RPMI8226 (cell line): ENCODE data around the gene PLIN4.

Source experiments
- DNase-seq: peaks from one replicate; pipeline ENCODE4 v3.0.0-alpha.2; 2015

PLIN4 gene

DNA sequence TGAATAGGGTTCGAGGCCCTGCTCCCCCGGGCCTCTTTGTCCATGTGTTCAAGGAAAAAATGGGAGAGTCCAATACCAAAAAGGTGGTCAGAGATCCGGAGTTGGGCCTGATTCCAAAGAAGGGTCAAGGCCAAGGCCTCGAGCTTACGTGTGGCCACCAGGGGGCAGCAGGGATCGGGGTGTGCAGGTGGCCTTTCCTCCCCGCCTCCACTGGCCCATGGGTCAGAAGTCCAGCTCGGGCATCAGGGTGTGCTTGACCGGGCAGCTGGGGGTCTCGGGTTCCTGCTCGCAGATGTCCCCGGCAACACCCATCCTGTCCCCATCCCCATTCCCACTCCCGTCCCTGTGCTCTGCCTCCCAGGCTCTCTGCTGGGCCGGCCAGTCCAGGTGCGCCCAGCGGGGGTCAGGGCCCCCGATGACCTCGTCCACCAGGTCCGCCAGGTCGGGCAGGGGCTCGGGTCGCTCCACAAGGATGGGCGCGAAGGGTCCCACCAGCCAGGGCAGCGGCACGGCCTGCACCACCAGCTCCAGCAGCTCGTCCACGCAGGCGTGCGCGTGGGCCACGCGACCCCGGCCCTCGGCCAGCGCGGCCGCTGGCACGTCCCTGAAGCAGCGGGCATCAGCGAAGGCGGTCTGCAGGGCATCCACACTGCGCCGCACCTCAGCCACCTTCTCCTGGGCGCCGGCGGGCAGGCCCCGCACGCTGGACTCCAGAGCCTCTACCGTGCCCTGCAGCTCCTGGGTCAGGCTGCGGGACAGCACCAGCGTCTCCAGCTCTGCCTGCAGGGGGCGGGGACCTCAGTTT is 5.2 kb upstream of the PLIN4 start:
- peak; percentile 62 for DNase-seq

DNA sequence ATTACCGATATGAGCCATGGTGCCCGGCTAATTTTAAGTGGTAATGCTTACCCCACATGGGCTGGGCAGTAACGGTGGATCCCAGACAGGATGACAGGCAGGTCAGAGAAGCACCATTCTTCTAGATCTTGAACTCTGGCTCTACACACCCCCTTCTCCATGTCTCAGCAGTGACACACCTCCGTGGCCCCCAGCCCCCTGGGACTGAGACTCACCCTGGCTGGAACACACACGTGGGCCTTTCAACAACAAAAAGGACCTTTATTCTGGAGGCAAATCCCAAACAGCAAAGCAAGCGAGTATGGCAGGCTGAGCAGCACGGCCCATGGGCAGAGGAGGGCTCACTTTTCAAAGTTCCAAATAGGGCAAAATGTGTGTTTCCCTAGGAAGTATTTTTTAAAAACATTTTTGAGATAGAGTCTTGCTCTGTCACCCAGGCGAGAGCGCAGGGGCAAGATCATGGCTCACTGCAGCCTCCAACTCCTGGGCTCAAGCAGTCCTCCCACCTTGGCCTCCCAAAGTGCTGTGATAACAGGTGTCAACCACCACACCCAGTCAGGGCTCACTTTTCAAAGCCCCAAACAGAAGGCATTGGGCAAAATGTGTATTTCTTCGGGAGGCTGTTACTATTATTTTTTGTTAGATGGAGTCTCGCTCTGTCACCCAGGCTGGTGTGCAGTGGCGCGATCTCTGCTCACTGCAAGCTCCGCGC is 4.2 kb upstream of the PLIN4 start:
- DNase-seq: no peak

DNA sequence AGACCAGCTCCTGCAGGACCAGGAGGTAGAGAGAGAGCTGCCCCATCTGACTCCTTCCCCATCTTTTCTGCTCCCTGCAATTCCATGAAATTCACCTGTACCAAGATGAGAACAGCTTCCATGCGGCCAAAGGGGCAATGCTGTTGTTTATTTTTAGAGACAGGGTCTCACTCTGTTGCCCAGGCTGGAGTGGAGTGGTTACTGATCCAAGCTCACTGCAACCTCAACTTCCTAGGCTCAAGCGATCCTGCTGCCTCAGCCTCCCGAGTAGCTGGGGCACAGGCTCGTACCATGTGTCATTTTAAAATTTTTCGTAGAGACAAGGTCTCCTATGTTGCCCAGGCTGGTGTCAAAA is 3.6 kb upstream of the PLIN4 start:
- no peak for DNase-seq

DNA sequence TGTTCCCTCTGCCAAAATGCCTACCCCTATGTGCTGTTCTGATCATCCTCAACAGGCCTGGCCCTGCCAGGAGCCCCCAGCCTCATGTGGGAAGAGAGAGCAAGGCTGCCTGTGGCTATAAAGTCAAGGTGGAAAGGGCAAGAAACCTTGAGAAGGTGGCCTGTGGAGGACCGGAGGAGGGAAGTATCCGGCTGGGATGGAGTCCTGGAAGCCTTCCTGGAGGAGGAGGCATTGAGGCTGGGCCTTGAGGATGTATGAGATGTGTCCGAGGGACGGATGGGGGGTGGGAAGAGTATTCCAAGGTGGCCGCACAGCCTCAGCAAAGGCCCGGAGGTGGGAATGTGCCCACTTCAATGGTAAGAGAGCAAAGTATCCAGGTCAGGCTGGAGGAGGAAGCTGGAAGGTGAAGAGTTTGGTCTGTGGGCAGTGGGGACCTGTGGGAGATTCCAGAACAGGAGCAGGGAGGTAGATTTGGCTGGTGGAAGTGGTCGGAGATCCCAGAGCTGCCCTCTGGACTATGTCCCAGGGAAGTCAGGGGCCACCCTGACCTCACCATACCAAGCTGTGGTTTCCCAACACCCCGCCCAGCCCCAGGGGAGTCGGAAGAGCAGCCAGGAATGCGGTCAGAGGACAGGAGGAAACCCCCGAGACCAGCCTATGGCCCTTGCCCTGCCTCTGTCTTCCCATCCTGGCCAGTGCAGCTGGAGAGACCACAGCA is 3.0 kb upstream of the PLIN4 start:
- DNase-seq: no peak

DNA sequence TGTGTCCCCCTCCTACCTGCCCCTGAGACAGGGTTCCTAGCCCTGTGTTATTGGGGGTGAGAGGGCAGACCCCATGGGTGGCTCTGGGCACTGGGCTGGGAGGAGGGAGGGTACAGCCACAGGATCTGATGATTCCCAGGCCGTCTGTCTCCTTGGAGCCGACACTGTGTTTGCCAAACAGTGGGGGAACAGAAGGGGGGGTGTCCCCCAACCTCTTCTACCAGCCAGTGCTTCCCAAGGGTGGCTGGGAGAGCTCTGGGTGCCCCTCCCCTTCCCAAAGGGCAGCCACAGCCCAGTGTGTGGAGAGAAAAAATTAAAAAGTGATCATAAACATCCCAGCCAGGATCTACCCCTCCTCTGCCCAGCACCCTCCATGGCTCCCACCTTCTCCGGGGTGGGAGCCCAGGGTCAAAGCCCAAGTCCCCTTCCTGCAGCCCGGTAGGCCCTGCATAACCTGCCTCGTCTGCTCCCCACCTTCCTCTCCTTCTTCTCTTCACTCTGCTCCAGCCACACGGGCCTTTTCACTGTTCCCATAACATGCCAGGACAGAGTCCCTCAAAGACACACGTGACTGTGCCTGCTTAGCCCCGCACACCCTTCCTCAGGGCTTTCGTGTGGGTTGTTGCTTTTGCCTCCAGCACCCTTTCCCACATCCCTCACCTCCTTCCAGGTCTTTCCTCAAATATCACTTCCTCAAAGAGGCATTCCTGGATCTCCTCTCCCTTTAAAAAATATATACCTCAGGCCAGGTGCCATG is 1.4 kb upstream of the PLIN4 start:
- DNase-seq: no peak

DNA sequence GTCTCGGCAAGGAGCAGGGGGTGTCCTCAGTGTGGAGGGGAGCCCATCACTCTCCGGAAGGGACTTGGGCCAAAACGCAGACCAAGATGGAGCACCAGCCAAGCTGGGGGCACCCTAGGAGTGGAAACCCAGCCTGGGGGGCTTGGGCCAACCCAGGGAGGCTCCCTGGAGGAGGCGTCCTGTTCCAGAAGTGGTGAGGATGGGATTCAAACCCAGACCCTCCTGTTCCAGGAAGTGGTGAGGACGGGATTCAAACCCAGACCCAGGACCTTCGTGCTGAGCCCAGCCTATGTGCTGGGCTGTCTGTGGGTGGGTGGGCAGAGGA is 848 bp upstream of the PLIN4 start:
- no peak for DNase-seq

DNA sequence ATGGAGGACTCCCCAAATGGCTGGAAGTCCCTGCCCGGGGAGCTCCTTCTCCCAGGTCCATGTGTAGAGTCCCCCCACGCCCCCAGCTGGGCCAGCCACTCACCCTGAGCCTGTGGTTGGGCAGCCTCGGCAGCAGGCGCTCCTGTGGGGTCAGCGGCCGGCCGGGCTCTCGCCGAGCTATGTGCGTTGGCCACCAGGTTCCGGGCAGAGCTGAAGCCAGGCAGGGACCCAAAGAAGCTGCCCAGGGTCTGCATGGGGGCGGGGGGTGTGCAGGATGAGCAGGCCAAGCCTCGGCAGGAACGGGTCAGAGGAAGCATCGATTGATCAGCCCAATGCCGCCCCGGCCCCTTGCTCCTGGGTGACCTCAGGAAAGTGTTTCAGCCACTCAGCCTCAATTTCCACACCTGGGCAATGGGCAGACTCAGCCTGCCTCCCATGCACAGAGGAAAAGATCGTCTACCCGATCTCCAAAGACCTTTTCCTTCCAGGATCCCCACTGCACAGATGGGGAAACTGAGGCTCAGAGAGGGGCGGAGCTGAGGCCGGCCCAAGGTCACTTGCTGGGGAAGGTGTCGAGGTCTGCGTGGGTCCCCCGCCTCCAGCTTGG is 732 bp downstream of the PLIN4 start:
- DNase-seq: no peak

DNA sequence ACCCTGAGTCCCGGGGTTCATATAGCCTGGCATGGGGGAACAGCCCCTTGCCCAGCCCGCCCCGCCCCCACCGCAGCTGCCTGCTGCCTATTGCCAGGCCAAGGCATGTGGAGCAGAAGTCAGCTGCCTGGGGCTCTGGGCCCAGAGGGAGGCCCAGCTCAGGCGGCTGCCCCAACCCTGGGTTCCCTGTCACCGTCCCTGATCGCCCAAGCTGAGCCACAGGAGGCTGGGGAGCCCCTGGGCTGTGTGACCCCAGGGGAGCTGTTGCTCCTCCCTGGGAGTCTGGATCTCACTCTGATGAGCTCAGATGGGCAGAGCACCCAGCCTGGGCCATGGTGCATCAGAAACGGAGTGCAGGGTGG is 1.4 kb downstream of the PLIN4 start:
- no peak for DNase-seq

DNA sequence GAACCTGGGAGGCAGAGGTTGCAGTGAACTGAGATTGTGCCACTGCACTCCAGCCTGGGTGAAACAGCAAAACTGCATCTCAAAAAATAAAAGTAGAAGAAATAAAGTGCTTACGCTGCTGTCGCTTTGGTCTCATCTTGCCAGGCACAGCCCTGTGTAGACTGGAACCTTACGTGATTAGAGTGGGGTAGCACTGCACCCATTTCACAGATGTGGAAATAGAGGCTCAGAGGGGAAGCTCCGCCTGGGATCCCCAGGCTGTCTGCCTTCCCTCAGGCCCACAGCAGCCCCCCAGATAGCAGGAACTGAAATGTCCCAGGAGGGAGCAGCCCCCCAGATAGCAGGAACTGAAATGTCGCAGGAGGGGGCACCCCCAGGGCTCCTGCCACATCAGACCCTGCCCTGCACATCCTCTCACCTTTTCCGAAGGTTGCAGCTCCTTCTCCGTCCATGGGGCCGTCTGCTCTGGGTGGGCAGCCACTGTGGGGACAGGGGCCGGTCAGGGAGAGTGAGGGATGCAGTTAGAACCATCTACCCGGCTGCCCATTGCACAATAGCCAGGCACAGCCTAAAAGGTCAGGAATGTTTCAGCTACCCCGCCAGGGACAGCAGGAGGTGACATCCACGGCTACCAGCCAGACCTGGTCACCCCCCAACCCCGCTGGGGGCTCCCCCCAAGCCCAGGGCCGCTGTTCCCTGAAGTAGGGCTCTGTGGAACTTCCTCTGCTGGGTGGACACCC is 1.9 kb downstream of the PLIN4 start:
- no peak for DNase-seq

DNA sequence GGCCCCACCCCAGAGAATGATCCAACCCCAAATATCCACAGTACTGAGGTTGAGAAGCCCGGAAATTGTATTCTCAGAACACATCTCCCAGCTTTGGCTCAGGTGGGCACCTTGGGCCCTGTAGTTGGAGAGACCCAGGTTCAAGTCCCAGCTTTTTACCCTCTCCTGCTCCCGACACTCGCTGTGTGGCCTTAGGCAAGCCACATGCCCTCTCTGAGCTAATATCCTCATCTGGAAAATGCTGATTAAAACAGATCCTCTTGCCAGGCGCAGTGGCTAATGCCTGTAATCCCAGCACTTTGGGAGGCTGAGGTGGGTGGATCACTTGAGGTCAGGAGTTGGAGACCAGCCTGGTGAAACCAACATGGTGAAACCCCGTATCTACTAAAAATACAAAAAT is 2.6 kb downstream of the PLIN4 start:
- DNase-seq: no peak

DNA sequence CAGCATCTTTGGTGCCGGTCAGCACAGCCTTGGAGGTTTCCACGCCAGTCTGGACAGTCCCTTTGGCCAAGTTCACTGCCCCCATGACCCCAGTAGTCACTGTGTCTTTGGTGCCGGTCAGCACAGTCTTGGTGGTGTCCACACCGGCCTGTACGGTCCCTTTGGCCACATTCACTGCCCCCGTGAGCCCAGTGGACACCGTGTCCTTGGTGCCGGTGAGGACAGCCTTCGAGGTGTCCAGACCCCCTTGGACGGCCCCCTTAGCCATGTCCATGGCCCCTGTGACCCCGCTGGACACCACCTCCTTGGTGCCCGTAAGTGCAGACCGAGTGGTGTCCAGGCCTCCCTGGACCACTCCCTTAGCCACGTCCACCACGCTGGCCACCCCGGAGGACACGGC is 5.0 kb downstream of the PLIN4 start:
- DNase-seq: no peak

DNA sequence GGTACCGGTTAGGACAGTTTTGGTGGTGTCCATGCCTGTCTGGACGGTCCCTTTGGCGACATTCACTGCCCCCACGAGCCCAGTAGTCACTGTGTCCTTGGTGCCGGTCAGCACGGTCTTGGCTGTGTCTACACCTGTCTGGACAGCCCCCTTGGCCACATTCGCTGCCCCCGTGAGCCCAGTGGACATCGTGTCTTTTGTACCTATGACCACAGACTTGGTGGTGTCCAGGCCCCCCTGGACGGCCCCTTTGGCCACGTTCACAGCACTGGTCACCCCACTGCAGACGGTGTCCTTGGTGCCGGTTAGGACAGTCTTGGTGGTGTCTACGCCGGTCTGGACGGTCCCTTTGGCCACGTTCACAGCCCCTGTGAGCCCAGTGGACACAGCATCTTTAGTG is 6.2 kb downstream of the PLIN4 start:
- no peak for DNase-seq

DNA sequence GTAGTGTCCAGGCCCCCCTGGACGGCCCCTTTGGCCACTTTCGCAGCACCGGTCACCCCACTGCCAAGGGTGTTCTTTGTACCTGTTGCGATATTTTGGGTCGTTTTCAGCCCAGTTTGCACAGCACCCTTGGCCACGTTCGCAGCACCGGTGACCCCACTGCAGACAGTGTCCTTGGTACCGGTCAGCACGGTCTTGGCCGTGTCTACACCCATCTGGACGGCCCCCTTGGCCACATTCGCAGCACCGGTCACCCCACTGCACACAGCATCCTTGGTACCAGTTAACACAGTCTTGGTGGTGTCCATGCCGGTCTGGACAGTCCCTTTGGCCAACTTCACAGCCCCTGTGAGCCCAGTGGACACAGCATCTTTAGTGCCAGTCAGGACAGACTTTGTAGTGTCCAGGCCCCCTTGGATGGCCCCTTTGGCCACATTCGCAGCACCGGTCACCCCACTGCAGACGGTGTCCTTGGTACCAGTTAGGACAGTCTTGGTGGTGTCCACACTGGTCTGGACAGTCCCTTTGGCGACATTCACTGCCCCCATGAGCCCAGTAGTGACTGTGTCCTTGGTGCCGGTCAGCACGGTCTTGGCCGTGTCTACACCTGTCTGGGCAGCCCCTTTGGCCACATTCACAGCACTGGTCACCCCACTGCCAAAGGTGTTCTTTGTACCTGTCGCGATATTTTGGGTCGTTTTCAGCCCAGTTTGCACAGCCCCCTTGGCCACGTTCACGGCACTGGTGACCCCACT is 6.8 kb downstream of the PLIN4 start:
- DNase-seq: no peak

DNA sequence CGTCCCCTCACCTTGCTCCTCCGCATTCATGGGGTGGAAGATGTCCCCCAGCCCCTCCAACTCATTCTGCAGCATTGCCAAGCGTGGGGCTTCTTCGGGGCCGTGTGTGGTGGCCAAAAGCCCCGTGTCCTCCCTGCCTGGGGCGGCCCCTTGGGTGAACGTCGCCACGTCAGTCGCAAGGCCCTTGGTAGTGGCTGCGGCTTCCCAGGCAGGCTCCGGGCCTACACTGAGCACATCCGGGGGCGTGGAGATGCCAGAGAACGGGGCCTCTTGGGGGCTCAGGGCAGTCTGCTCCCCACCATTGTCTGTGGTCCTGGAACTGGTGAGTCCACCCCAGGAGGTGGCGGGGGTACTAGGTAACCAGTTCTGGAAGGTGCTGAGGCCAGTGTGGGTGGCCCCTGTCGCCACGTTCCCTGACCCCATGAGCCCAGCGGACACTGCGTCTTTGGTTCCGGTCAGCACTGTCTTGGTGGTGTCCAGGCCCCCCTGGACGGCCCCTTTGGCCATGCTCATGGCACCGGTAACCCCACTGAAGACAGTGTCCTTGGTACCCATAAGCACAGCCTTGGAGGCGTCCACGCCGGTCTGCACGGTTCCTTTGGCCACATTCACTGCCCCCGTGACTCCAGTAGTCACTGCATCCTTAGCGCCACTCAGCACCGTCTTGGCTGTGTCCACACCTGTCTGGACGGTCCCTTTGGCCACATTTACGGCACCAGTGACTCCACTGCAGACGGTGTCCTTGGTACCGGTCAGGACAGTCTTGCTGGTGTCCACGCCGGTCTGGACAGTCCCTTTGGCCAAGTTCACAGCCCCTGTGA is 7.6 kb downstream of the PLIN4 start:
- no peak for DNase-seq

DNA sequence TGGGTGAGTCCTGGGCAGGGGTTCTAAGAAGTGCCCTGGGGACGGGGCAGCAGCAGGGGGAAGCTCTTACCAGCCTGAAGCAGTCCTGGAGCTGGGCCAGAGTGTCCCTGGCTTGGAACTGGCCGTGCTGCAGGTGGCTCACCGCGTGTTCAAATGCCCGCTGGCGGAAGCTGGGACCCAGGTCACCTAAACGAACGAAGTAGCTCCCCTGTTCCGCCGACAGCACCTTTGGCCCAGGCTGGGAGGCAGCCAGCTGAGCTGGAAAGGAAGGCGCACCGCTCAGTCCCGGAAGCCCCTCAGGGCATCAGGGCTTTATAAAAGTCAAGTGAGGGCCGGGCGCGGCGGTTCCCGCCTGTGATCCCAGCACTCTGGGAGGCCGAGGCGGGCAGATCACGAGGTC is 9.6 kb downstream of the PLIN4 start:
- no peak for DNase-seq

DNA sequence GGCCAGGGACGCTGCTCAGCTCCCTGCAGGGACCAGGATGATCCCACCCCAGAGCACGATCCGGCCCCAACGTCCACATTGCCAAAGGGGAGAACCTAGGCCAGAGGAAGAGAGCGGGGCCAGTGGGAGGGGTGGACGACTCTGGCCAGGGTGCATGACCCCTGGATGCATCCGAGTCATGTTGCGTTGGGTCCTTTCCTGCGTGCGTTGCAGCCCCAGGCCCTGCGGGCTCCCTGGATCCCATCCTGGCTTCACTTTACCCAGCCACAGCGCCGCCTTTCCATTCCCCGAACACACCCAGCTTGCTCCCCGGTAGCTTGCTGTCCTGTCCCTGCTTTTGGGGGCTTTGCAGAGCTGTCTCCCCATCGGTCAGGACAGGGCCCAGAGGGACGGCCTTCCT is 10.5 kb downstream of the PLIN4 start:
- DNase-seq: no peak

DNA sequence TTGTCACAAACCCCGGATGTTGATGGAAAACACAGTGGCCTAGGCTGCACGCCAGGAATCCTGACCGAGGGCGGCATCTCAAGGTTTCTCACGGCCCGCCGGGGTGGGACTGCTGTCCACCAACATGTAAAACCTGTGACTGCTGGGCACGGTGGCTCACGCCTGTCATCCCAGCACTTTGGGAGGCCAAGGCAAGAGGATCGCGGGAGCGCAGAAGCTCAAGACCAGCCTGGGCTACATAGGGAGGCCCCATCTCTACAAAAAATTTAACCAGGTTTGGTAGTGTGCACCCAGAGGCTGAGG is 11.2 kb downstream of the PLIN4 start:
- no peak for DNase-seq

DNA sequence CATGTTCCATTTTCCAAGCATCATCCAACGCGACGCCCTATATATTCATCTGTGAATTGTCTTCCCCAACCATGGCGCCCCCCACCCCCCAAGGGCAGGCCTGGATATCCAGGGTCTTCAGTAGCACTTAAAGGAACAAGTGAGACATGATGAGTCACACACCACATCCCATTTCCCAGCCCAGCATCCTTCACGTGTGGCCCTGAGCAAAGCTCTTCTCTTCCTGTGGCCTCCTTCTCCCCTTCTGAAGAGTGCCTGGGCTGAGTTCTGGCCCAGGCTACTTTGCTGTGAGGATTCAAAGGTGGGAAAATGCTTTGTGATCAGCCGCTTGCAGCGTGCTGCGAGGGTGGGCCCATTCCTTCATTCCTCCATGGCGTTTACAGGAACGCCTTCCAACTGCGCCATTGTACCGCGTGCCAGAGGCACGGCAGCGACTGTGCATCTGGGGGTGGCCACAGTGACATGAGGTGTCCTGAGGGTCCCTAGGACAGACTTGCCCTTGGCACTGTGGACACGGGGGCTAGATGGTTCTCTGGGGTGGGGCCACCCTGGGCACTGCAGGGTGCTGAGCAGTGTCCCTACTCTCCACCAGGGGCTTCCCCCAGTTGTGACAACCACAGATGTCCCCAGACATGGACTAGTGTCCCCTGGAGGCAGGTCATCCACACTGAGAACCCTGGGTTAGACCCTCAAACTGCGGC is 11.7 kb downstream of the PLIN4 start:
- DNase-seq: no peak

DNA sequence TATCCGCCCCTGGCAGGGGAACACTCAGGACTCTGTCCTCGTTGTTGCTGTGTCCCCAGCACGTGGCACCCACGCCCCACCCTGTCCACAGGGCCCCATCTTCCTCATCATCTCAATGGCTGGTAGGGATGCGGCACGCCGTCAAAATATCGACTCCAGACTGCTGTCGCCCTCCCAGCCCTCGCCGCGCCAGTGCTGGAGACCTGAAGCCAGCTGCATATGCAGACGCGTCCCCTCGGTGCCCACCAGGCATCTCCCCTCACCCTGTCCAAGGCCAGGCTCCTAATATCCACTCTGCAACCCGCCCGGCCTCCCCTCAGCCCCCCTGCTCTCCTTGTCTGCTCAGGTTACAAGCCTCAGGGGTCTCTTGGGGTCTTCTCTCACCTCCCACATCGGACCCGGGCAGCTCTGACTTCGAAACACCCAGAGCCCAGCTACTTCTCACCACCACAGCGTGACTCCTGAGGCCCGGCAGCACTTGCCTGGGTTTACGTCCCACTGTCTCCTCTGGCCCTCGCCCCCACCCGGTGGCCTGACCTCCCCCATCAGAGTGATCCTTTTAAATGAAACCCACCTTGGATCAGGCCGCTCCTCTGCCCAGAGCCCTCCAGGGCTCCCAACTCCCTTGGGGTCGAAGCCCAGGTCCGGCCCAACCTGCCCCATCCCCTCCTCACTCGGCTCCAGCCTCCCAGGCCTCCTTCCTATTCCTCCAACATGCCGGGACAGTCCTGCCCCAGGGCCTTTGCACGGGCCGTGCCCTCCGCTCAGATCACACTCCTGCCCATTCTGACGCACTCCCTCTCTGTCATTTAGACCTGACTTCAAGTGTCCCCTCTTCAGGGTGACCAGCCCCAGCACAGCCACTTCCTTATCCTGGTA is 12.5 kb downstream of the PLIN4 start:
- DNase-seq: no peak
